ENCODE data around the gene NF1.
"Not testable (repeated sequence)": the region's sequence is repeated elsewhere in the genome, so short reads cannot be mapped to it uniquely, and the experiment has no call there.

NF1 gene

DNA sequence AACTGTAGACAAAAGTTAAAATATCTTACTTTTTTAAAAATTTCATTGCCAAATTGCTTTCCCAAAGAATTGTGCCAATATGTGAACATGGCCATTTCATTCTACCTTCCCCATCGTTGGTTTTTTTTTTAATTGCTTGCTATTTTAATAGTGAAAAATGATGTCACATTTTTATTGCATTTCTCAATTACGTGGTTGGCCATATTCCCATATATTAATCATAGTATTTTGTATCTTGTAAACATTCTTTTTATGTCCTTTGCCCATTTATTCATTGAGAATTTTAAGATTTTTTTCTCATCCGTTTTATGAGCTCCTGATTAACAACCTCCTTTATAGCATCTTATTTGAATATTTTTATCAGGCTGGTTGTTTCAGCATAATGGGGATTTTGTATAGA, 195.0 kb downstream of the NF1 start:
- in situ Hi-C loops (cut with MboI; ENCODE audit: low sequenced_read_pairs): no loop called here

DNA sequence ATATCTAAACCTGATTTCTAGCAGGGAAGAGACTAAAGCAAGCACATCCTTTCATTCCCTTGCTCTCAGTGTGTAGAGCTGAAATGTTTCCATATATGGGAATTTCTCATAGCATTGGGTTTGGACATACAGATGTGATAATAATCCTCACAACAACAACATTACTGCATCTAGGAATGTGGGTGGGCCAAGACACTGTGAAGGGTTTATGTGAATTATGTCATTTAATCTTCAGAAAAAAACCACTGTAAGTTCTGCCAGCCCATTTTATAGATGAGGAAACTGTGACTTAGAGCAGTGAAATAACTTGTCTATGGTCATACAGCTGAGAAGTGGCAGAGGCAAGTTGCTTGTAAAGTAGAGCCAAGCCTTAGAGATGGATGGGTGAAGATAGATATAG, 197.0 kb downstream of the NF1 start:
- in situ Hi-C loops (cut with MboI; ENCODE audit: low sequenced_read_pairs): no loop called here

DNA sequence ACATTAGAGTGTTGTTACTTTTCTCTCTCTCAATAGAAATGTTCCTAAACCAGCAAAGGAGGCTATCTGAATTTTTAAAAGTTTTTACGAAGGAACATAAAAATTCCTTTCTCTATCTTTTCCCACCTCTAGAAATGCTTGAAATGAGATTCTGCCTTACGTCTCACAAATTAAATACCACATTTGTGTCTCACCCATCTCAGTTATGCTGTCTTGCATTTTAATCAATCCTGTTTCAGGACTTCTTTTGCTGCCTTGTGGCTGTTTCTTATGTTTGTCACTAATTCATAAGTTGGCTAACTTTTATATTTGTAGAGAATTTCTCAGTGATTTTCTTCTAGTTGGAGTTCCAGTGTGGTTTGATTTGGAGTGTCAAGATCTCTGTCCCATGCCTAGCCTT, 198.8 kb downstream of the NF1 start:
- in situ Hi-C loops (cut with MboI; ENCODE audit: low sequenced_read_pairs): no loop called here

GRCh38 chr17:31294231-31294630, 199.5 kb downstream of the NF1 start:
- in situ Hi-C loops (cut with MboI; ENCODE audit: low sequenced_read_pairs): no loop called here

GRCh38 chr17:31294820-31295488, 200.2 kb downstream of the NF1 start:
- in situ Hi-C loops (cut with MboI; ENCODE audit: low sequenced_read_pairs): no loop called here

GRCh38 chr17:31295489-31295871, 200.7 kb downstream of the NF1 start:
- in situ Hi-C loops (cut with MboI; ENCODE audit: low sequenced_read_pairs): no loop called here

DNA sequence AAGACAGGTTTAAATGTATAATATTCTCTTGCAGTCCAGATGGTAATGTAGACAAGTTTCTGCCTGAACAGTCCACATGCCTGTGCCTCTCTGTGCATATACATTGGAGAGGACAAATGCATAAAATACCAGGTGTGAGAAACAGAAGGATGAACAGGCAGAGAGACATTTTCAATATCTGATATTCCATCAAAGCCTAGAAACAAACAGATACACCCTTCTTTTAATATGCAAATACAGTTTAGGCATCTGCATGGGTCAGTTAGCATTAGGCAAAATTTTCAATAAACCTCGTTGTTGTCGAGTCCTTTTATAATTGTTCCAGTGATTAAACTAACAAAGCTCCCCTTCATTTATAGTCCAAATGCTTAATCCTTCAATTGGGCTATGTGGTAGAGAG, 201.4 kb downstream of the NF1 start:
- in situ Hi-C loops (cut with MboI; ENCODE audit: low sequenced_read_pairs): no loop called here

- in situ Hi-C loops (cut with MboI; ENCODE audit: low sequenced_read_pairs): no loop called here
These were observed 202.3 kb downstream of the NF1 start, which contains the start of gene OMG for GRCh38 chr17:31297090-31297489. OMG (minus strand) TSS chr17:31297239; CDS start chr17:31296331, 908 bp downstream.

DNA sequence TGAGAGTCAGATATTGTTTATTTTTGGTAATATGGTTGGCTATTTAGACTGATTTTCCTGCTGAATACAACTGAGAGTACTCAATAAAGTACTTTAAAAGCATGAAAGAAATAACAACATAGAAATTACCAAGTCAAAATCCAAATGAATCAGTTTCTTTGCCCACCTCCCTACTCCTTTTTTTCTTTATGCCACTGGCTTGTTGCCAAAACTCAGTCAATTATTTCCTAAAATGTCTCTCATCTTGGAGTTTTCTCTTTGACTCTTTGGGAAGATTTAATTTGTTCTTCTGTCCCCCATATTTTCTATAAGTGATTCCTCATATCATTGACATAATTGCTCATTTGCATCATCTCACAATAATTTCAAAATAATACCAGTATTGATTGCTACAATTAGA, 204.8 kb downstream of the NF1 start:
- in situ Hi-C loops (cut with MboI; ENCODE audit: low sequenced_read_pairs): no loop called here

DNA sequence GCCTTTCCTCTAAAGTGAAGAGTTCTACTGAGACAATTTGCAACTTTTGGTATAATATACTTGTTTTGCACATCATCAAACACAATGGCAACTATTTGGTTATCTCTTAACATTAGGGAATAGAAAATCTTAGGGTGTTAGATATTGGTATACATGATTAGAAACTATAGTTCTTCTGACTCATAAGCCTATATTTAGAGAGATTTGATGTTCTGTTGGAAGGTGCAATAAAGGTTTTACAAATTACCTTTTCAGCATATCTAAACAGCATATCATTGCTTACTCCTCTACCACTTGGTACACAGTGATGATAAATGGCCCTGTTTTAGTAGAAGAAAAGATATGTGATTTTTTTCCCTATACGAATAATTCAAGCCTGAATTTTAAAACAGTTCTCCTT, 212.9 kb downstream of the NF1 start:
- in situ Hi-C loops (cut with MboI; ENCODE audit: low sequenced_read_pairs): no loop called here

DNA sequence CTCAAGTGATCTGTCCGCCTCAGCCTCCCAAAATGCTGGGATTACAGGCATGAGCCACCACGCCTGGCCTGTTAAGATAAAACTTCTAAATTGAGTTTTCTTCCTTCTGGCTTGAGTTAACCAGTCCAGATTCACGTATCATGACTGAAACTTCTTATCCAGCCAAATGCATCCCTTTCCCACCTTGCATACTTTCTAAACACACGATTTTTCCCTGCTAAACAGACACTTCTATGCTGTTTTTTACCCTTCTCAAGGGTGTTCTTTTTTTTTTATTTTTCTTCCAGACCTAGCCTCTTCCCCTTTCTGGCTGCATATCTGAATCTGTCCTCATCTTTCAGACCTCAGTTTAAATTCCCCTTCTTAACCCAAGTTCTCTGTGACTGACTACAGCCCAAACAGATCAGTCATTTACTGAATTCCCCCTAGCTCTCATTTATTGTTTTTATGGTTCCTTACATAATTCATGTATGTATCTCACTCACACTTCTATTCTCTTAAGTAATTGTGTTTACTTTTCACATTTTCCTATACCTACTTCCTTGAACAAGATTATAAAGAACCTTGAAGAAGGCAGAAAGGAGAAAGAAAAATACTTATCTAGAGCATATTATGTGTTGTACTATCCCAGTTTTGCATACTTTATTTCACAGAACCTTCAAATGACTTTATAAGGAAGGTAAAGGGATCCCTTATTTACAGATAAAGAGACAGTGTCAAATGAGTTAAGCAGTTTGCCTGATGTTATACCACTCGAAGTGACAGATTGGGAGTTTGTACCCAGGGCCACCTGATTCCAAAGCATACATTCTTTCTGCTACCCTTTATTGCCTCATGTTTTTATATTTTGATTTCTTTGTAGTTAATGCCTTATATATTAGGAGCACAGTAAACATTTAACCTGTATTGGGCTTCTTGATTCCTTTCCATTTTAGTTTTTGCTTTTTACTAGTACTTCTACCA, 213.9 kb downstream of the NF1 start:
- in situ Hi-C loops (cut with MboI; ENCODE audit: low sequenced_read_pairs): no loop called here

GRCh38 chr17:31309556-31309955, 214.8 kb downstream of the NF1 start:
- in situ Hi-C loops (cut with MboI; ENCODE audit: low sequenced_read_pairs): no loop called here

DNA sequence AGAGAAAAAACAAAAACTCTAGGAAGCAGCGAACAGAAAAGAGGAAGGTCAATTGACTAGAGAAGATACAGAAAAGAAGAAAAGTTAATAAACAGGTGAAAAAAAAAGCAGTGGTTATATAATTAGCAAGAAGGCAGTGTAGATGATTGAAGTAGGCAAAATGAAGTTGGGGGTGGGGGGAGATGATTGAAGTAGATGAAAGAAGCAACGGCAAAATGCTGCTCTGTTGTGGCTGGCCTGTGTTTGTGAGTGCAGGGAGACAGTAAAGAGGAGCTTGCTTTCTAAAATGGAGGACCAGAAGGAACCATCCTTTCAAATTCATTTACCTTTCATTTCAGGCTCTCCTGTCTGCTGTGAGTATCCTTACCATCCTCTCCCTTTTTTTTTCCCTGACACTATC, 215.5 kb downstream of the NF1 start:
- in situ Hi-C loops (cut with MboI; ENCODE audit: low sequenced_read_pairs): no loop called here

DNA sequence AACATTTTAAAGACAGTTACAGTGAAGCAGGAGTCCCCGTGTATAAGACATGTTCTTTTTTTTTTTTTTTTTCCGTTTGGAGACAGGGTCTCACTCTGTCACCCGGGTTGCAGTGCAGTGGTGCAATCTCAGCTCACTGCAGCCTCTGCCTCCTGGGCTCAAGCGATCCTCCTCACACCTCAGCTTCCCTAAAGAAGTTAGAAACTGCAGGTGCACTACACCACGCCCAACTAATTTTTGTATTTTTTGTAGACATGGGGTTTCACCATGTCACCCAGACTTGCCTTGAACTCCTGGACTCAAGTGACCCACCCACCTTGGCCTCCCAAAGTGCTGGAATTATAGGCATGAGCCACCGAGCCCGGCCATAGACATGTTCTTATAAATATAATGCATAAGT, 216.1 kb downstream of the NF1 start:
- in situ Hi-C loops (cut with MboI; ENCODE audit: low sequenced_read_pairs): no loop called here

- in situ Hi-C loops (cut with MboI; ENCODE audit: low sequenced_read_pairs): no loop called here
These were observed 216.7 kb downstream of the NF1 start for GRCh38 chr17:31311526-31311925.

- in situ Hi-C loops (cut with MboI; ENCODE audit: low sequenced_read_pairs): not testable (repeated sequence)
These were observed 217.4 kb downstream of the NF1 start for GRCh38 chr17:31312223-31312622.

GRCh38 chr17:31313982-31314781, 219.4 kb downstream of the NF1 start, which contains the start of gene EVI2B:
EVI2B (minus strand) TSS chr17:31314054; CDS start chr17:31305609, 8,445 bp downstream.
- in situ Hi-C loops (cut with MboI; ENCODE audit: low sequenced_read_pairs): no loop called here

DNA sequence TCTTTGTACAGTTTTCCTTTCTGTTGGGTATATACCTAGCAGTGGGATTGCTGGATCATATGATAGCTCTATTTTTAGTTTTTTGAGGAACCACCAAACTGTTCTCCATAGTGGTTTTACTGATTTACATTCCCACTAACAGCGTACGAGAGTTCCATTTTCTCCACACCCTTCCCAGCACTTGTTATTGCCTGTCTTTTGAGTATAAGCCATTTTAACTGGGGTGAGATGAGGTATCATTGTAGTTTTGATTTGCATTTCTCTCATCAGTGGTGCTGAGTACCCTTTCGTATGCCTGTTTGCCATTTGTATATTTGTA, 220.0 kb downstream of the NF1 start:
- in situ Hi-C loops (cut with MboI; ENCODE audit: low sequenced_read_pairs): no loop called here

DNA sequence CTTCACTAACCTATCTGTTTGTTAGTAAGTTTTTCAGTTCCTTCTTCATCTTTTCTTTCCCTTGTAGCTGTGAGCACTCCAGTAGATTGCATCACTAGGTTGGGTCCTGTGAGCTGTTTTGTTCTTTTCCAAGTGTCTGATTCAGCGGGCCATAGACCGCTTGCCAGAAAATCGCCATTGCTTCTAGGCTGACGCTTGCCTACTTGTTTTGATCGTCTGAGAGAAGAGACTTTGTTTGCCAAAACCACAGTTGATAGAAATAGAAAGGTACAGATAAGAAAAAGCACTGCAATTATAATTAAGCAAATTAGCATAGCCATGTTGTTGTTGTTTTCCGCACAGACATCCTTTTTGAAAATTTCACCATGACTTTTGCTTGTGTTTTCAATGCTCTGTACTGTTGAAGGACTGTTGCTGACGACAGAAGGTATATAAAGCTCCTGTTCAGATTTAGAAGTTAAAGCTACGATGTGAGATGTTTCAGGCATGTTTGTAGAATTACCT, 223.6 kb downstream of the NF1 start:
- in situ Hi-C loops (cut with MboI; ENCODE audit: low sequenced_read_pairs): no loop called here

GRCh38 chr17:31318851-31319661, 224.3 kb downstream of the NF1 start:
- in situ Hi-C loops (cut with MboI; ENCODE audit: low sequenced_read_pairs): no loop called here

All from hTERT RPE-1 (cell line).